A549 (cell line): Measurements from ENCODE around the gene KCNA10. TPM values are rescaled to one million over a fixed set of nuclear protein-coding genes. Genes with fewer than 3 reads are reported as not detected.

ENCODE experiments used
- ATAC-seq, 2 experiments: fragments of 200-7000 bp in 1 of 2; fragments of >200 bp in 1 of 2; cut with Nextera tagmentation in 1 of 2; cut with Tn5 transposase in 1 of 2; 3 replicates each; pipeline versions ENCODE4 v1.8.0 to v1.9.1; 2018 to 2020; ENCODE audit warnings: mild to moderate bottlenecking in 1 of 2, moderate library complexity in 1 of 2
- CTCF ChIA-PET: fragments of 300-600 bp; sonication (Branson Sonifier 250); formaldehyde crosslinking; extraction: SDS; loops from one replicate; lab custom pipeline; 2021; ENCODE audit warnings: antibody characterized with exemption, inconsistent platforms; lab: Yijun Ruan, JAX
- POLR2A ChIA-PET: fragments of 350-600 bp; formaldehyde crosslinking; extraction: SDS; loops from one replicate; lab custom pipeline; 2021; ENCODE audit warnings: antibody characterized with exemption, inconsistent platforms; lab: Yijun Ruan, JAX
- DNase-seq, 2 experiments: peaks; one replicate each; pipeline versions ENCODE4 v3.0.0 to v3.0.0-alpha.2; 2011 to 2016; ENCODE audit warnings: low read depth in 1 of 2, low spot score in 1 of 2
- FAIRE-seq: peaks from 2 replicates; lab custom pipeline; 2011; peaks lifted over from hg19 to GRCh38; lab: Jason Lieb, UNC
- H3K27ac ChIP-seq, 2 experiments: fragments of >200 bp; sonication (Bioruptor Twin); formaldehyde crosslinking; 3 replicates each; pipeline ENCODE4 v1.5.1; 2016 to 2017
- H3K4me1 ChIP-seq: fragments of >200 bp; sonication (Bioruptor Twin); formaldehyde crosslinking; 3 replicates; pipeline ENCODE4 v1.6.1; 2016
- H3K4me2 ChIP-seq: fragments of >200 bp; sonication (Bioruptor Twin); formaldehyde crosslinking; 3 replicates; pipeline ENCODE4 v1.6.1; 2016
- H3K4me3 ChIP-seq: fragments of >200 bp; sonication (Bioruptor Twin); formaldehyde crosslinking; 3 replicates; pipeline ENCODE4 v1.5.1; 2016
- H3K9me3 ChIP-seq: fragments of >200 bp; sonication (Bioruptor Twin); formaldehyde crosslinking; 3 replicates; pipeline ENCODE4 v1.6.1; 2016
- BCL3 ChIP-seq: fragments of >200 bp; sonication (Bioruptor Twin); formaldehyde crosslinking; IDR thresholded peaks from 3 replicates; pipeline ENCODE4 v1.6.1; 2016
- EHMT2 ChIP-seq: fragments of 200-600 bp; sonication (generic); IDR thresholded peaks from 2 replicates; pipeline ENCODE4 v1.6.1; 2016; ENCODE audit warnings: antibody characterized with exemption, low read depth, mild to moderate bottlenecking, moderate library complexity
- FOSL2 ChIP-seq, 2 experiments: fragments of 450-650 bp in 1 of 2; fragments of >200 bp in 1 of 2; sonication (Bioruptor Twin) in 1 of 2; formaldehyde crosslinking; IDR thresholded peaks; 2 replicates each; pipeline versions ENCODE4 v1.5.0 to v1.6.1; 2016 to 2020; ENCODE audit warnings: mild to moderate bottlenecking in 1 of 2, moderate library complexity in 1 of 2
- GATA3 ChIP-seq: IDR thresholded peaks from 2 replicates; pipeline ENCODE4 v1.6.1; 2012; ENCODE audit warnings: borderline replicate concordance
- HEYL ChIP-seq: fragments of 250-450 bp; sonication (Bioruptor Pico); IDR thresholded peaks from 2 replicates; pipeline ENCODE4 v1.8.0; 2021; ENCODE audit warnings: mild to moderate bottlenecking, moderate library complexity
- HOXB13 ChIP-seq: fragments of 250-450 bp; sonication (Bioruptor Pico); IDR thresholded peaks from 2 replicates; pipeline ENCODE4 v1.5.0; 2020; ENCODE audit warnings: low read depth, mild to moderate bottlenecking, moderate library complexity
- NR3C1 ChIP-seq: fragments of >200 bp; sonication (Bioruptor Twin); formaldehyde crosslinking; IDR thresholded peaks from 3 replicates; pipeline ENCODE4 v1.6.1; 2017
- REST ChIP-seq: fragments of 200-600 bp; sonication (generic); IDR thresholded peaks from 2 replicates; pipeline ENCODE4 v1.6.1; 2016; ENCODE audit warnings: antibody characterized with exemption, mild to moderate bottlenecking, moderate library complexity
- ZC3H11A ChIP-seq: fragments of 450-650 bp; IDR thresholded peaks from 2 replicates; pipeline ENCODE4 v1.6.1; 2014; ENCODE audit warnings: antibody characterized with exemption, mild to moderate bottlenecking
- WGBS: methylation state at CpG from one replicate; pipeline ENCODE4 v1.1.6; 2017; ENCODE audit errors: missing lambda C conversion rate; 5-methylcytosine and 5-hydroxymethylcytosine counted together
- polyA plus RNA-seq, 4 experiments: library from polyadenylated mRNA; depleted of rRNA in 3 of 4; stranded (reverse); fragments of >200 nt; fragmentation: RNase III in 1 of 4; extraction: RNeasy Plus Mini Kit Qiagen cat#74134 plus additional on column Dnase treatment in 1 of 4; gene quantifications; 2 replicates in 3 of 4; 3 replicates in 1 of 4; pipeline ENCODE4 v1.2.3, GENCODE V29; 2011 to 2017
- TF ChIP-seq, protein P1 (sequence below): IDR thresholded peaks from 2 replicates; pipeline ENCODE4 v1.6.1; 2012
- TF ChIP-seq, protein P2 (sequence below): fragments of >200 bp; sonication (Bioruptor Twin); formaldehyde crosslinking; IDR thresholded peaks from 3 replicates; pipeline ENCODE4 v1.5.1; 2016

Gene KCNA10
- polyA plus RNA-seq, 2 of the 4 experiments (the other 2 are of a cell fraction): not detected

- H3K27ac ChIP-seq: no peak overlapping the region
- POLR2A ChIA-PET: no interaction called here
- WGBS: 0% methylated on average over 2 of the region's 2 CpGs
- no peaks in the 10 kb centered on the region for H3K4me1 ChIP-seq
- H3K9me3 ChIP-seq: no peaks in the 10 kb centered on the region
- ATAC-seq (no peak), DNase-seq (no peak), FAIRE-seq (no peak)
- no peak overlapping the region for H3K4me2 ChIP-seq
- TF ChIP-seq FOSL2 (IDR thresholded peaks at IDR 0.05) (no peak), FOSL2 (CRISPR knock-in tag; IDR thresholded peaks at IDR 0.05) (no peak), HEYL (no peak), ZC3H11A (no peak), NR3C1 (no peak), BCL3 (no peak), HOXB13 (CRISPR knock-in tag) (no peak), GATA3 (no peak)
- CTCF ChIA-PET: interaction anchor here (1.5 kb wide), 1 partner anchor 10 kb away, joined by 4 read pairs; no protein-coding TSS in a partner anchor
- H3K4me3 ChIP-seq: no peak overlapping the region
These were observed 26.5 kb upstream of the KCNA10 start for GRCh38 chr1:110545492-110545891.

DNA sequence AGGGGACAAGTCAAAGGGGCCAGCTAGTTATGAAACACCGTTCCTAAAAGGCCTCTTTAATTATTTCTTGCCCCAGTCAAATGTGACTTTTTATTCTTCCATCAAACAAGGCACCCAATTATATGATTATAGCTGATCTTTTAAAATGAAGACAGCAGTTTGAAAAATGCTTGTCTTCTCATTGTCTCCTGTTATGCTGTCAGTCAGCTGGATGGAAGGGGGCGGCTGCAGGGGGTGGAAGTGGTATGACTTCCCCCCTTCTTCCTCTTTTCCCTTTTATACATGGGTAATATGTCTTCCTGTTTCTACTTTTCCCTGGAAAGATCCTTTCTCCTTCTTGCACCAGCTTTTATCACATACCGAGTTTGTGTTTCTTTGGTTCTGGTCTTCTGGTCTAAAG lies 25.8 kb upstream of the KCNA10 start:
- Histone ChIP-seq H3K4me1 (no peaks in the 10 kb centered on the region), H3K27ac (no peak overlapping the region), H3K4me3 (no peak overlapping the region), H3K9me3 (no peaks in the 10 kb centered on the region), H3K4me2 (no peak overlapping the region)
- TF ChIP-seq, protein P1, sequence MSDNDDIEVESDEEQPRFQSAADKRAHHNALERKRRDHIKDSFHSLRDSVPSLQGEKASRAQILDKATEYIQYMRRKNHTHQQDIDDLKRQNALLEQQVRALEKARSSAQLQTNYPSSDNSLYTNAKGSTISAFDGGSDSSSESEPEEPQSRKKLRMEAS: no peak
- TF ChIP-seq NR3C1: no peak
- FAIRE-seq: no peak
- 13% methylated on average over 3 of the region's 3 CpGs for WGBS
- ChIA-PET POLR2A (no interaction called here), CTCF (interaction anchor here (0.7 to 1.5 kb wide), 2 partner anchors 10 to 11 kb away, joined by 3 to 4 read pairs; no protein-coding TSS in a partner anchor)
- no peak for ATAC-seq
- no peak for DNase-seq

- TF ChIP-seq REST (peak; percentile 87), EHMT2 (peak; percentile 78; the same call in 1 of the 2 replicates)
- TF ChIP-seq, protein P2, sequence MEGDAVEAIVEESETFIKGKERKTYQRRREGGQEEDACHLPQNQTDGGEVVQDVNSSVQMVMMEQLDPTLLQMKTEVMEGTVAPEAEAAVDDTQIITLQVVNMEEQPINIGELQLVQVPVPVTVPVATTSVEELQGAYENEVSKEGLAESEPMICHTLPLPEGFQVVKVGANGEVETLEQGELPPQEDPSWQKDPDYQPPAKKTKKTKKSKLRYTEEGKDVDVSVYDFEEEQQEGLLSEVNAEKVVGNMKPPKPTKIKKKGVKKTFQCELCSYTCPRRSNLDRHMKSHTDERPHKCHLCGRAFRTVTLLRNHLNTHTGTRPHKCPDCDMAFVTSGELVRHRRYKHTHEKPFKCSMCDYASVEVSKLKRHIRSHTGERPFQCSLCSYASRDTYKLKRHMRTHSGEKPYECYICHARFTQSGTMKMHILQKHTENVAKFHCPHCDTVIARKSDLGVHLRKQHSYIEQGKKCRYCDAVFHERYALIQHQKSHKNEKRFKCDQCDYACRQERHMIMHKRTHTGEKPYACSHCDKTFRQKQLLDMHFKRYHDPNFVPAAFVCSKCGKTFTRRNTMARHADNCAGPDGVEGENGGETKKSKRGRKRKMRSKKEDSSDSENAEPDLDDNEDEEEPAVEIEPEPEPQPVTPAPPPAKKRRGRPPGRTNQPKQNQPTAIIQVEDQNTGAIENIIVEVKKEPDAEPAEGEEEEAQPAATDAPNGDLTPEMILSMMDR: no peak
- H3K4me1 ChIP-seq: no peaks in the 10 kb centered on the region
- H3K27ac ChIP-seq: no peak overlapping the region
- peak in 1 of 2 experiments; percentile 14 for DNase-seq
- H3K4me3 ChIP-seq: no peak overlapping the region
- ATAC-seq: no peak
- FAIRE-seq: no peak
- WGBS: 0% methylated on average over 4 of the region's 4 CpGs
- CTCF ChIA-PET: interaction anchor here (0.9 to 1.2 kb wide), 3 partner anchors 13 to 21 kb away, joined by 3 to 4 read pairs (median 3); no protein-coding TSS in a partner anchor
- POLR2A ChIA-PET: no interaction called here
- H3K4me2 ChIP-seq: no peak overlapping the region
- no peaks in the 10 kb centered on the region for H3K9me3 ChIP-seq
These were observed 23.8 kb upstream of the KCNA10 start for GRCh38 chr1:110542725-110543124.
